Measurements from ENCODE around the gene NT5C1B.

GRCh38 chr2:18545384-18545783 lies 44.0 kb downstream of the NT5C1B start:
- TF ChIP-seq CTCF (conservative IDR thresholded peaks at IDR 0.05 in 1 of 2, IDR thresholded peaks at IDR 0.05 in 1 of 2; ENCODE audit: extremely low read depth in 1 of 2, insufficient read depth in 1 of 2, low read depth in 1 of 2, low read length in 2 of 2): no peak
- no peak for TF ChIP-seq EZH2 (IDR thresholded peaks at IDR 0.05; ENCODE audit: borderline replicate concordance, low read length)

Data from mammary epithelial cell (primary cell).